Measurements from ENCODE around the gene FAM200C.

The FAM200C gene

GRCh38 chr5:160419458-160420330 lies 19.8 kb upstream of the FAM200C start:
- DNase-seq (ENCODE audit: extremely low read depth in 1 of 2, low read depth in 1 of 2) = no peak

GRCh38 chr5:160418561-160419457 lies 19.0 kb upstream of the FAM200C start, which contains the start of gene SLU7:
TSS of gene SLU7 (minus strand) at chr5:160419081. CDS start at chr5:160415294, 3,787 bp downstream.
- peak; percentile 87 to 92 for DNase-seq (ENCODE audit: extremely low read depth in 1 of 2, low read depth in 1 of 2)

- DNase-seq (ENCODE audit: extremely low read depth in 1 of 2, low read depth in 1 of 2) = no peak
Observed at GRCh38 chr5:160398806-160399205, 1.0 kb downstream of the FAM200C start.

- no peak for DNase-seq (ENCODE audit: extremely low read depth in 1 of 2, low read depth in 1 of 2)
Observed at GRCh38 chr5:160397492-160397891, 2.4 kb downstream of the FAM200C start.

GRCh38 chr5:160395111-160395510 lies 4.7 kb downstream of the FAM200C start:
- DNase-seq (ENCODE audit: extremely low read depth in 1 of 2, low read depth in 1 of 2) = no peak

GRCh38 chr5:160390787-160391696 lies 8.8 kb downstream of the FAM200C start:
- DNase-seq (ENCODE audit: extremely low read depth in 1 of 2, low read depth in 1 of 2) = no peak

GRCh38 chr5:160387445-160387844 lies 12.4 kb downstream of the FAM200C start:
- no peak for DNase-seq (ENCODE audit: extremely low read depth in 1 of 2, low read depth in 1 of 2)

GRCh38 chr5:160385496-160385895 lies 14.4 kb downstream of the FAM200C start:
- no peak for DNase-seq (ENCODE audit: extremely low read depth in 1 of 2, low read depth in 1 of 2)

GRCh38 chr5:160384681-160385080 lies 15.2 kb downstream of the FAM200C start:
- no peak for DNase-seq (ENCODE audit: extremely low read depth in 1 of 2, low read depth in 1 of 2)

- no peak for DNase-seq (ENCODE audit: extremely low read depth in 1 of 2, low read depth in 1 of 2)
Observed at GRCh38 chr5:160382346-160382745, 17.5 kb downstream of the FAM200C start.

- DNase-seq (ENCODE audit: extremely low read depth in 1 of 2, low read depth in 1 of 2) = no peak
Observed at GRCh38 chr5:160380041-160380440, 19.8 kb downstream of the FAM200C start.

GRCh38 chr5:160379511-160379910 lies 20.3 kb downstream of the FAM200C start:
- DNase-seq (ENCODE audit: extremely low read depth in 1 of 2, low read depth in 1 of 2) = no peak

- no peak for DNase-seq (ENCODE audit: extremely low read depth in 1 of 2, low read depth in 1 of 2)
Observed at GRCh38 chr5:160378330-160378729, 21.5 kb downstream of the FAM200C start.

GRCh38 chr5:160377651-160378050 lies 22.2 kb downstream of the FAM200C start:
- DNase-seq (ENCODE audit: extremely low read depth in 1 of 2, low read depth in 1 of 2) = no peak

GRCh38 chr5:160376416-160376815 lies 23.4 kb downstream of the FAM200C start:
- DNase-seq (ENCODE audit: extremely low read depth in 1 of 2, low read depth in 1 of 2) = no peak

GRCh38 chr5:160375701-160376100 lies 24.2 kb downstream of the FAM200C start:
- DNase-seq (ENCODE audit: extremely low read depth in 1 of 2, low read depth in 1 of 2) = no peak

- DNase-seq (ENCODE audit: extremely low read depth in 1 of 2, low read depth in 1 of 2) = no peak
Observed at GRCh38 chr5:160375166-160375565, 24.7 kb downstream of the FAM200C start.

- no peak for DNase-seq (ENCODE audit: extremely low read depth in 1 of 2, low read depth in 1 of 2)
Observed at GRCh38 chr5:160371294-160371693, 28.6 kb downstream of the FAM200C start.

- DNase-seq (ENCODE audit: extremely low read depth in 1 of 2, low read depth in 1 of 2) = no peak
Observed at GRCh38 chr5:160370713-160371034, 29.2 kb downstream of the FAM200C start.

GRCh38 chr5:160369990-160370712 lies 29.7 kb downstream of the FAM200C start, which contains the start of gene C1QTNF2:
TSS of gene C1QTNF2 (minus strand) at chr5:160370626. CDS start at chr5:160355011, 15,615 bp downstream.
- no peak for DNase-seq (ENCODE audit: extremely low read depth in 1 of 2, low read depth in 1 of 2)

Data from stimulated activated CD8-positive, alpha-beta memory T cell treated with anti-CD3 and anti-CD28 coated beads, Interleukin-7, amount 100 ng/mL, for 48 hours (primary cell).